NK-92 (cell line): ENCODE measurements around the gene SQOR.
"Not testable (repeated sequence)": the region's sequence is repeated elsewhere in the genome, so short reads cannot be mapped to it uniquely, and the experiment has no call there.

Experiments
- DNase-seq: peaks from one replicate; lab custom pipeline; 2025; ENCODE audit not compliant: unreplicated experiment; lab: John Stamatoyannopoulos, UW

Gene SQOR

DNA sequence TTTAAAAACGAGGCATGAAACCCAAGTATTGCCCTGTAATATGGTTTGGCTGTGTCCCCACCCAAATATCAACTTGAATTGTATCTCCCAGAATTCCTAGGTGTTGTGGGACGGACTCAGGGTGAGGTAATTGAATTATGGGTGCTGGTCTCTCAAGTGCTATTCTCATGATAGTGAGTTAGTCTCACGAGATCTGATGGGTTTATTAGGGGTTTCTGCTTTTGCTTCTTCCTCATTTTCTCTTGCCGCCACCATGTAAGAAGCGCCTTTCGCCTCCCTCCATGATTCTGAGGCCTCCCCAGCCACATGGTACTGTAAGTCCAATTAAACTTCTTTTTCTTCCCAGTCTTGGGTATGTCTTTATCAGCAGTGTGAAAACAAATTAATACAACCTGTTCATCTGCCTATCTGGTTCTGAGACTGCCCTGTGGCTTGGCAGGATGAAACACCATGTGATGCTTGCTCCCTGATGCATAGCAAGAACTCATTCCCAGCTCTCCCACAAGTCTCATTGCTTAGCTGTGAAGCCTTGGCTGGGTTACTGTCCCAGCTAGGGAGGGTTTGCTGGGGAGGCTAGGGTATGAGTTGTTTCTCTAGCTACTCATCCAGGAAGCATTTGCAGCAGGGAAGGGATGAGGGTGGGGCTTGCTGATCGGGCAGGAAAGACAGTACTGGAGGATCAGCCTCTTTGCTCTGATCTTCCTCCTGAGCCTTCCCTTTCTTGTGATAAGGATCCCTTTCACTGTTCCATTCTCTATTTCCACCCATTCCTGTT, 3.7 kb upstream of the SQOR start:
- DNase-seq, result no peak

GRCh38 chr15:45631776-45632175, 3.1 kb upstream of the SQOR start:
- DNase-seq, result no peak

DNA sequence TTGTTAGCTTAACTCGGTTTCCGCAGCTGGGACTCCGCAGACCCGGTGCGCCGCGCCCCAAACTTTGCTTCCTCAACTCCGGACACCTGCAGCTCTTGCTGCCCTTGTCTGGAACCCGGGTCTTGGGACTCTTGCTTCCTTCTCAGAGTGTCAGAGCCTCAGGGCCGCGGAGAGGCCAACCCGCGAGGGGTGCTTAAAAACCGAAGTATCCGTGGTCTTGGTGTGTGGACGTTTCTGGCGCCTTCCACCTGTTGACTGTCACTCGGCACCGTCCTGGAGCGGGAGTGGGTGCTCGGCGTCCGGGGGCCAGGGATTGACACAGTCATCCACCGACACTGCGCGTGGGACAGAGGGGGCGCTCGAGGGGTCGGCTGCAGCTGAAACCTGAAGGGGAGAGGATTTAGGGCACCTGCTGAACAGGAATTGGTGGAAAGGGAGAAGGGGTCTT, 386 bp downstream of the SQOR start:
- no peak for DNase-seq

GRCh38 chr15:45635763-45636292, 999 bp downstream of the SQOR start:
- no peak for DNase-seq

DNA sequence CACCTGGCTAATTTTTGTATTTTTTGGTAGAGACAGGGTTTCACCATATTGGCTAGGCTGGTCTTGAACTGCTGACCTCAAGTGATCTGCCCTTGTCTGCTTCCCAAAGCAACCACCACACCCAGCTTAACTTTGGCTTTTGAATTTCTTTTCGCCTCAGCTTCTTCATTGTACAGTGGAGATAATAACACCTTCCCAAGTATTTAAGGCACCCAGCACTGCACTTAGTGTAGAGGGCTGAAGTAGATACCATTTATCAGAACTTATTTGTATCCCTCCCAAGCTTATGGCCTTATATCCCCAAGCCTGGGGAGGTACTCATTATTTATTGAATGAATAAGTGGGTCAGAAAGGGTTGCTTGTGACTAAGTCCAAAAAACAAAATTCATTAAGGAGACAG, 2.3 kb downstream of the SQOR start:
- no peak for DNase-seq

GRCh38 chr15:45637552-45638033, 2.8 kb downstream of the SQOR start:
- DNase-seq, result no peak

DNA sequence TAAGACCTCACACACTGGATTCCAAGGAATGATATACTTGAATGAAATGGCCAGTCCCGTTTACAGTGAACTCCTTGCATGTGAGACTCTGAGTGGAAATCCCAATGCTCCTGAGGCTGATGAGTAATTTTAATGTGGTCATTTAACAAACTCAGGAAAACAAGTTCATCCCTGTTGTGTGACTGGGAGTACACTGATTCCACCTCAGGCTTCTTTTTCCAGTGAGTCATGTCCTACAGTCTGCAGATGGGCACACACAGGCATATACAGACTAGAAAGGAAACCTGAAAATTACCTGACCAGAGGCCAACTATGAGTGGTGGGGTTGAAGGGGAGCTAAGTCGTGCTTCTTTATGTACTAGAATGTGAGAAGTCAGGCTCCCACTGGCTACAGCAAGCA, 5.8 kb downstream of the SQOR start:
- no peak for DNase-seq

DNA sequence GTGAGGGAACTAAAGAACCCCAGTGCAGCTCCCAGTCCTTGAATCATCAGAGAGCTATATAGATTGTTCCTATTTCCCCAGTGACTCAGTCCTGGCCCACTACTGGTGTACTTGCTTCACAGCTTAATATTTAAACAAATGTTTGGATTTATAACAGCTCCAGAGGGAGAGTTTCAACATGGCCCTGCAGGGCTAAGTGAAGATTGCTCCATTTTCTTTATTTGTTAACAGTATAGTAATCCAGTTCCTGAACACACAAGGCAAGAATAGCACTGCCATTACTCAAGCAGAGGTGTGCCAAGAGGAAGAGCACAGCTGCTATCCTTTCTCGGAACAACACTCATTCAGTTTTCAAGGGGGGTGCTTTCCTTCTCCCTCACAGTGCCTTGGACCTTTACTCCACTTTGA, 6.5 kb downstream of the SQOR start:
- no peak for DNase-seq

DNA sequence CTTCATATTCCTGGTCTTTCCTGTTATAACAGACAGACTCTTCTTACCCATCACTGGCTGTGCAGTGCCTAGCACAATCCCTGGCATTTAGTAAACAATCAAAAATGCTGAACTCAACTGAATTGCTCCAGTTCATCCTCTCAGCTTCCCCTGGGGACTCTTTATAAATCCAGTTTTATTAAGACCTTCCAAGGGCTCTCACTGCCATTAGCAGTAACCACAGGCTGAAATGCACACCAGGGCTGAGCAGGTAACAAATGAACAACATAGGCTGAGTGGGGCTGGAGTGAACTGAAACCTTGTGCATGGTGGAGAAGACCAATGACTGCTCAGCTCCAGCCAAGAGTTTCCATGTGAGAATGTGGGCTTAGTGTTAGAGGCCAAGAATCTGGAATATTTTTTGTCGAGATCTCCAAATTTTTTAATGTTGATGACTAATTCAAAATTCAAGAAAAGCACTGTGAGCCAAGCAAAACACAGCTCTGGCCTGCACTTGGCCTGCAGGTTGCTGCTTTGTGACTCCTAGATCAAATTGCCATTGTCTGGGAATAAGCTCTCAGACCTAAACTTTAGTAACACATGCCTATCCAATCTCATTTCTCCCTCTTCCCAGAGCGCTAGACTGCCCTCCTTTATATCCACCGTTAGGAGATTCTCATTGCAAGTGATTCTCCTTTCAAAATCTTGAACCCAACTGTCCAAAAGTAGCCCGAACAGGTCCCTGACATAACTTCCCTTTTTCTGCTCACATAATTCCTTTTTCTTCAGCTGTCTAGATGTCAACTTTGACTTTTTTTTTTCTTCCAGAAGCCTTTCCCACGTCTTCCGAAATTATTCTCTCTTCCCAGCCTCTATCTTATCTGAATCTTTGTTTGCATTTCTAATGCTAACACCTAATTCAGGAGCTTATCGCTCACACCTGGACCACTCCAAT, 7.4 kb downstream of the SQOR start:
- DNase-seq, result no peak

DNA sequence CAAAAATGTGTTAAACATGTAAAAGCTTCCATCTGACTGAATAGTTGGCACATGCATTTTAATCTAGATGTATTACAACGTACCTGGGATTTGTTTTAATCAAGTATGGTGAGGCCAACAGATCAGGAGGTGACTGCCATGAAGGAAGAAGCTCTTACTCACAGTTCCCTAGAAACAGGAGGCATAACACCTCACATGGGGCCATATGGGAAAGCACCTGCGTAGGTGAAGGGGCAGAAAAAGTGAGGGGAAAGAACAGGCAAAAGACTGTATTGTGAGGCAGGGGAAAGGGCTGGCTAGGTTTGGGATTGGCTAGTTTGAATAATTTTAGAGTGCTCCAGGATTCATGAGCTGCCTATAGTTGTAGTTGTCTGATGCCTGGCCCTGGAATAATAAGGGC, 9.6 kb downstream of the SQOR start:
- DNase-seq, result no peak

DNA sequence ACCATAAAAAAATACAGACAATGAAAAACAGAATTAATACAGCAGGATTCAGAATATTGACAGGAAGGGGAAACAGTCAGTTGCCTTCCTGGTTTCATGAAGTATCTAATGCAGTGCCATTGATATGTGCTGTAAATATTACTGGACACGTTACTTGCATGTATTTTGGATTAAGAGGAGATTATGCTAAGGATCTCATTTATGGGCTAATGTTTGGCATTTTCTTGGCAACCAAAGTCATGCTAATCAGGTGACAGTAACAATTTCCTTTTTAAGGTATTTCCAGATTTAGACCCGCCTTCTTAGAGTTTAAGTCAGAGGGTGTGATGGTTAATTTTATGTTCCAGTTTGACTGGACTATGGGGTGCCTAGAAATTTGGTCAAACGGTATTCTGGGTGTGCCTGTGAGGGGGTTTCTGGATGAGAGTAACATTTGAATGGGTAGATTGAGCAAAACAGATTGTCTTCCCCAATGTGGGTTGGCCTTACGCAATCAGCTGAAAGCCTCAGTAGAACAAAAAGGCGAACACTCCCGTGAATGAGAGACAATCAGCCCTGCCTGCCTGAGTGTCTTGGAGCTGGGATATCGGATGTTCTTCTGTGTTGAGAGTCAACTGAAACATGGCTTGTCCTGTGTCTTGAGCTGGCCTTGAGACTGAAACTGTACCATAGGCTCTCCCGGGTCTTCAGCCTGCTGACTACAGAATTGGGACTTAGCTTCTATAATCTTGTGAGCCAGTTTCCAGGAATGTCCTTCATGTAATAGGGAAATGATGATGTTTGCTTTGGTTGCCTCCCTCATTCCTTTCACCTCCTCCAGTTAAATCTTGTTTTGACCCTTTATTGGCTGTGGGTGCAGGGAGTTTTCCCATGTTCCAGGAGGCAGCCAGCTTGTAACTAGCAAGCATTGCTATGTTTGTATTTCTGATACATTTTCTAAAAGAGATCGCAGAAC, 10.5 kb downstream of the SQOR start:
- no peak for DNase-seq

GRCh38 chr15:45646220-45646619, 11.4 kb downstream of the SQOR start:
- no peak for DNase-seq

DNA sequence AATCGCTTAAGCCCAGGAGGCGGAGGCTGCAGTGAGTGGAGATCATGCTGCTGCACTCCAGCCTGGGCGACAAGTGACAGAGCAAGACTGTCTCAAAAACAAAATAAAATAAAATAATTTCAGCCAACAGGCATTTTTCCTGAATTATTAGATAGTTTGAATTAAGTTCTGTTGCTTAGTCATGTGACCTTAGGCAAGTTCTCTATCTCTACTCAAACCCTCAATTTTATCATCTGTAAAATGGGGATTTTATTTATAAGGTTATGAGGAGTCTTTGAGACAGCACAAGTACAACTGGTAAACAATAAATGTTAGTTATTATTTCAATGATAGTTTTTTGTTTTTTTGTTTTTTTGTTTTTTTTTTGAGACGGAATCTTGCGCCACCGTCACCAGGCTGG, 13.0 kb downstream of the SQOR start:
- no peak for DNase-seq

DNA sequence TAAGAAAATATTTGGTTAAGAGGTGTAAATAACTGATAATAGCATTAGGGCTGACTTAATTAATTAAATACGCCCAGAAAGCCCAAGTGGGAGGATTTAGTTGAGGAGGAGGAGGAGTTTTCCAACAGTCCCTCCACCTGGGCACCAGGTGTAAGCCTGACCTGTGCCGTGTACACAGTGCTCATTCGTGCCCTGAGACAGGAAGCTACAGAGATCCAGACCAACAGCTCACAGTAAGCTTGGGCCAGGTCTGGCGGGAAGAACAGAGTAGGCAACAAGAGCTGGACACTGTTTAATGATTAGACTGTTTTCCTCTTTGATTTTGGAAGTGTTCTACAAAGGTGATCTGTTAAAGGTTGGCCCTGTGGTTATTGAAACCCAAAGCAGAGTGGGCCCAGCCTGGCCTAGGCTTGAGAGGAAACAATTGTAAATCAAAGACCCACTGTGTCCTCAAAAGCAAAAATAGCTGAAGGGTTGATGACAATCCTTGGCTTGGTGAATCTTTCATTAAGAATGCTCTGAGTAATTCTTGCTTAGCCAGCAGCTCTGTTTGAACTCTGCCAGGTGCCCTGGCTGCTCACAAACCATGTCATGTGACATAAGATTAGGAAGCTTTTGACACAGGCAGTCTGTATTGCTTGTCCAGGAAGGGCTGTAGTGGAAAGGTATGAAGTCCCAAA, 13.8 kb downstream of the SQOR start:
- DNase-seq, result no peak

DNA sequence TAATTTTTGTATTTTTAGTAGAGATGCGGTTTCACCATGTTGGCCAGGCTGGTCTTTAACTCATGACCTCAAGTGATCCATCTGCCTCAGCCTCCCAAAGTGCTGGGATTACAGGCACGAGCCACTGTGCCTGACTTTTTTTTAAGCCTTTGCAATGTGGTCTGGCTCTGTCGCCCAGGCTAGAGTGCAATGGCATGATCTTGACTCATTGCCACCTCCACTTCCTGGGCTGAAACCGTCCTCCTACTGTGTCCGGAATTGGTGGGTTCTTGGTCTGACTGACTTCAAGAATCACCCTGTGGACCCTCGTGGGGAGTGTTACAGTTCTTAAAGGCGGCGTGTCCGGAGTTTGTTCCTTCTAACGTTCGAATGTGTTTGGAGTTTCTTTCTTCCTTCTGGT, 15.2 kb downstream of the SQOR start:
- DNase-seq, result not testable (repeated sequence)

DNA sequence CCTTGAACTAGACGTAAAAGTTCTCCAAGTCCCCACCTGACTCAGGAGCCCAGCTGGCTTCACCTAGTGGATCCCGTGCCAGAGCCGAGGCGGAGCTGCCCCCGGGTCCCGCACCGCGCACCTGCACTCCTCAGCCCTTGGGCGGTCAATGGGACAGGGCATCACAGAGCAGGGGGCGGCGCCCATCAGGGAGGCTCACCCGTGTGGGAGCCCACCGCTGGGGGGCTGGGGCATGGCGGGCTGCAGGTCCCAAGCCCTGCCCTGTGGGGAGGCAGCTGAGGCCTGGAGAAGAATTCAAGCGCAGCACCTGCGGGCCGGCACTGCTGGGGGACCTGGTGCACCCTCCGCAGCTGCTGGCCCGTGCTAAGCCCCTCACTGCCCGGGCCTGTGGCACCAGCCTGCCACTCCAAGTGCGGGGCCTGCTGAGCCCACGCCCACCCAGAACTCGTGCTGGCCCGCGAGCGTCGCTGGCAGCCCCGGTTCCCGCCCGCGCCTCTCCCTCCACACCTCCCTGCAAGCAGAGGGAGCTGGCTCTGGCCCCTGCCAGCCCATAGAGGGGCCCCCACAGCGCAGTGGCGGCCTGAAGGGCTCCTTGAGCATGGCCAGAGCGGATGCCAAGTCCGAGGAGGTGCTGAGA, 16.2 kb downstream of the SQOR start:
- DNase-seq, result no peak

- DNase-seq, result no peak
Measured at GRCh38 chr15:45653702-45654424, 19.0 kb downstream of the SQOR start.

GRCh38 chr15:45654749-45655148, 19.9 kb downstream of the SQOR start:
- DNase-seq, result no peak

DNA sequence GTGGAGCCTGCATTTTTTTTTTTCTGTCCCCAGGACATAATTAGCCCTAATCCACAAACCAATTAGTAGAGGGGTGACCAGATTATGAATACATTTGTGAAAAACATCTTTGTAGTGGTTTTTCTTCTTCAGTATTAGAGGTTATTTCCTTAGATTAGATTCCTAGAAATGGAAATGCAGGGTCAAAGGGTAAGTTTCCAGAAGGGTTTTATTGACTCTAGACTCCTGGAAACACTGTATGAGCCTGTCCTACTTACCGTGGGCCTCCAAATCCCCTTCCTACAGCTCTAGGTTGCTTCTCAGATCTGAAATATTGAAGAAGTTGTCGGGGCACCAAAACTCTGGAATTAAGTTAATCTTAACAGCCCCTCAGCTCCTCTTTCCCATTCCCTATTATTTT, 22.4 kb downstream of the SQOR start:
- DNase-seq, result no peak
